ENCODE results near the gene RICTOR. TPM values are rescaled to one million over a fixed set of nuclear protein-coding genes. Genes with fewer than 3 reads are reported as not detected.

The RICTOR gene
- total and polyA plus RNA-seq, 2 donors (not counting 3 experiments of a cell fraction or from before 2014, with no cell fraction given): 9.2 to 38.0 TPM

- no peak overlapping the region for H3K4me3 ChIP-seq (replicated peaks in 1 of 3; ENCODE audit: insufficient read depth in 1 of 3, low read depth in 1 of 3, low read length in 3 of 3)
- intact Hi-C loops (cut with micrococcal nuclease): no loop called here
- no peaks in the 10 kb centered on the region for H3K9me1 ChIP-seq (replicated peaks; ENCODE audit: control insufficient read depth, extremely low read depth, insufficient read depth, low read length)
- H3K36me3 ChIP-seq (ENCODE audit: control insufficient read depth in 2 of 2, extremely low read depth in 1 of 2, insufficient read depth in 2 of 2, low read length in 2 of 2): no peaks in the 10 kb centered on the region
- H4K20me1 ChIP-seq (replicated peaks; ENCODE audit: control insufficient read depth, extremely low read depth, insufficient read depth, low read length): no peaks in the 10 kb centered on the region
- no peaks in the 10 kb centered on the region for H3K9me3 ChIP-seq (replicated peaks; ENCODE audit: control insufficient read depth, insufficient read depth, low read length)
- H3K4me1 ChIP-seq (ENCODE audit: control insufficient read depth, extremely low read depth, insufficient read depth, low read length): no peaks in the 10 kb centered on the region
- BruUV-seq (replicated peaks): no TSS peak
- no peaks in the 10 kb centered on the region for H3K79me2 ChIP-seq (ENCODE audit: control insufficient read depth, insufficient read depth, low read length)
- CTCF ChIA-PET: interaction anchor here (1.9 kb wide), 1 partner anchor 9 kb away, joined by 9 read pairs; no protein-coding TSS in a partner anchor
- DNase-seq (ENCODE audit: low read depth, low spot score) (no peak), FAIRE-seq (no peak)
- POLR2A ChIA-PET: no interaction called here
- TF ChIP-seq MYC (IDR thresholded peaks at IDR 0.05; ENCODE audit: low read depth, low read length): no peak
- no peak for TF ChIP-seq CTCF (IDR thresholded peaks at IDR 0.05; ENCODE audit: extremely low read depth in 1 of 2, insufficient read depth in 1 of 2, low read depth in 1 of 2, low read length in 2 of 2)
- no peak for TF ChIP-seq POLR2A (IDR thresholded peaks at IDR 0.05; ENCODE audit: low read depth, low read length)
- no peak for TF ChIP-seq MAX (IDR thresholded peaks at IDR 0.05; ENCODE audit: insufficient read depth, insufficient read length)
- TF ChIP-seq JUN (IDR thresholded peaks at IDR 0.05; ENCODE audit: borderline replicate concordance, insufficient read depth, insufficient read length, low read depth): no peak
- TF ChIP-seq GATA2 (IDR thresholded peaks at IDR 0.05; ENCODE audit: insufficient read depth, insufficient read length, low read depth, low read length): no peak
- TF ChIP-seq FOS (IDR thresholded peaks at IDR 0.05; ENCODE audit: borderline replicate concordance, insufficient read depth, low read length): no peak
- no peak for TF ChIP-seq EZH2 (IDR thresholded peaks at IDR 0.05; ENCODE audit: borderline replicate concordance, low read depth, low read length, severe bottlenecking)
- no peak for TF ChIP-seq POLR2AphosphoS5 (IDR thresholded peaks at IDR 0.05; ENCODE audit: insufficient read depth, low read depth, low read length)
- H3K9ac ChIP-seq (replicated peaks; ENCODE audit: extremely low read depth, insufficient read depth, low read length): no peak overlapping the region
- no peak overlapping the region for H3K27ac ChIP-seq (ENCODE audit: insufficient read depth, low read depth, low read length)
- dilution Hi-C loops (cut with MboI; ENCODE audit: extremely low pct_ligation_motif_present, low sequenced_read_pairs): no loop called here
- no peak overlapping the region for H2AFZ ChIP-seq (ENCODE audit: low read depth, low read length)
- no peaks in the 10 kb centered on the region for H3K27me3 ChIP-seq (ENCODE audit: control insufficient read depth in 2 of 2, insufficient read depth in 2 of 2, low read length in 2 of 2)
- no peak overlapping the region for H3K4me2 ChIP-seq (ENCODE audit: insufficient read depth, low read length)
These were observed 162.3 kb downstream of the RICTOR start for GRCh38 chr5:38911933-38912332.
